A673 (cell line): Measurements from ENCODE around the gene SPATS2L. TPM values are rescaled to one million over a fixed set of nuclear protein-coding genes. Genes with fewer than 3 reads are reported as not detected.

ENCODE experiments used
- BruUV-seq: library from RNA; stranded (reverse); fragments of 400-500 nt; replicated peaks from 2 replicates; lab custom pipeline; 2021; lab: Mats Ljungman, UMichigan
- CTCF ChIA-PET: fragments of 300-600 bp; sonication (Branson Sonifier 250); formaldehyde crosslinking; loops from one replicate; lab custom pipeline; 2022; ENCODE audit warnings: antibody characterized with exemption; lab: Charles Lee
- POLR2A ChIA-PET: fragments of 300-600 bp; sonication (Branson Sonifier 250); formaldehyde crosslinking; loops from one replicate; lab custom pipeline; 2022; ENCODE audit warnings: antibody characterized with exemption; ENCODE audit not compliant: low non-redundant PET; lab: Charles Lee
- DNase-seq: peaks from one replicate; pipeline ENCODE4 v3.0.0-alpha.2; 2015; ENCODE audit warnings: low spot score
- H3K27ac ChIP-seq: fragments of 200-600 bp; sonication (generic); 2 replicates; pipeline ENCODE4 v1.5.1; 2016; ENCODE audit warnings: mixed run types, low read depth, mild to moderate bottlenecking, mixed read lengths, antibody characterized with exemption, low read length; ENCODE audit not compliant: poor library complexity, severe bottlenecking
- H3K27me3 ChIP-seq: fragments of 200-600 bp; sonication (generic); replicated peaks from 2 replicates; pipeline ENCODE4 v1.6.1; 2017; ENCODE audit warnings: mixed run types, low read depth, mild to moderate bottlenecking, mixed read lengths, antibody characterized with exemption, low read length; ENCODE audit not compliant: insufficient read depth, poor library complexity
- H3K36me3 ChIP-seq: fragments of 200-600 bp; sonication (generic); 2 replicates; pipeline ENCODE4 v1.6.1; 2016; ENCODE audit warnings: mixed run types, mild to moderate bottlenecking, mixed read lengths, antibody characterized with exemption, low read length; ENCODE audit not compliant: insufficient read depth, poor library complexity, severe bottlenecking
- H3K4me1 ChIP-seq: fragments of 200-600 bp; sonication (generic); 2 replicates; pipeline ENCODE4 v1.6.1; 2017; ENCODE audit warnings: mixed run types, mild to moderate bottlenecking, mixed read lengths, antibody characterized with exemption, low read length; ENCODE audit not compliant: insufficient read depth, poor library complexity, severe bottlenecking
- H3K4me3 ChIP-seq: fragments of 200-600 bp; sonication (generic); 2 replicates; pipeline ENCODE4 v1.5.1; 2016; ENCODE audit warnings: low read depth, mixed run types, mild to moderate bottlenecking, mixed read lengths, low read length; ENCODE audit not compliant: poor library complexity, severe bottlenecking
- H3K9me3 ChIP-seq: fragments of 200-600 bp; sonication (generic); 2 replicates; pipeline ENCODE4 v1.6.1; 2016; ENCODE audit warnings: mixed run types, low read depth, mild to moderate bottlenecking, mixed read lengths, antibody characterized with exemption, low read length; ENCODE audit not compliant: poor library complexity, severe bottlenecking
- CTCF ChIP-seq: fragments of 300-800, 200-600 bp; sonication (generic); conservative IDR thresholded peaks from 2 replicates; pipeline ENCODE4 v1.5.1; 2017; ENCODE audit warnings: low read depth, mild to moderate bottlenecking, antibody characterized with exemption, low read length, moderate library complexity, mixed read lengths
- EZH2 ChIP-seq: fragments of 200-600 bp; sonication (generic); IDR thresholded peaks from 2 replicates; pipeline ENCODE4 v1.6.1; 2017; ENCODE audit warnings: borderline replicate concordance, low read depth, mild to moderate bottlenecking, mixed read lengths, antibody characterized with exemption, low read length; ENCODE audit not compliant: poor library complexity, severe bottlenecking
- intact Hi-C: fragments of 100-400 bp; cut with micrococcal nuclease; formaldehyde crosslinking; loops from one replicate; pipeline ENCODE4 v1.10.0; 2022; ENCODE audit not compliant: unreplicated experiment
- total RNA-seq: library from RNA; stranded (reverse); gene quantifications from 2 replicates; pipeline ENCODE4 v1.2.3, GENCODE V29; 2021

The SPATS2L gene
- total RNA-seq, 1 experiment from 2014 or later, result 10.0 TPM

GRCh38 chr2:200267350-200267749, 39.1 kb upstream of the SPATS2L start:
- DNase-seq, result no peak
- Histone ChIP-seq H3K27ac (no peak overlapping the region), H3K27me3 (no peaks in the 10 kb centered on the region), H3K36me3 (no peaks in the 10 kb centered on the region), H3K4me1 (no peaks in the 10 kb centered on the region), H3K9me3 (no peaks in the 10 kb centered on the region), H3K4me3 (no peak overlapping the region)
- no TSS peak for BruUV-seq
- intact Hi-C loops, result no loop called here
- TF ChIP-seq CTCF (no peak), EZH2 (no peak)
- POLR2A ChIA-PET, result no interaction called here
- CTCF ChIA-PET, result no interaction called here

- no peaks in the 10 kb centered on the region for H3K4me1 ChIP-seq
- ChIA-PET CTCF (no interaction called here), POLR2A (no interaction called here)
- TF ChIP-seq EZH2 (no peak), CTCF (no peak)
- no TSS peak for BruUV-seq
- no peak overlapping the region for H3K4me3 ChIP-seq
- H3K36me3 ChIP-seq, result no peaks in the 10 kb centered on the region
- no peaks in the 10 kb centered on the region for H3K9me3 ChIP-seq
- intact Hi-C loops, result loop anchor here (10.0 kb wide), 1 partner anchor 464 kb away; no protein-coding TSS in a partner anchor
- no peak for DNase-seq
- H3K27ac ChIP-seq, result no peak overlapping the region
- no peaks in the 10 kb centered on the region for H3K27me3 ChIP-seq
These were observed 35.8 kb upstream of the SPATS2L start for GRCh38 chr2:200270732-200271131.

GRCh38 chr2:200272320-200272719, 34.2 kb upstream of the SPATS2L start:
- TF ChIP-seq EZH2 (no peak), CTCF (no peak)
- no peaks in the 10 kb centered on the region for H3K9me3 ChIP-seq
- no peaks in the 10 kb centered on the region for H3K27me3 ChIP-seq
- DNase-seq, result no peak
- CTCF ChIA-PET, result no interaction called here
- no peaks in the 10 kb centered on the region for H3K36me3 ChIP-seq
- no TSS peak for BruUV-seq
- H3K4me1 ChIP-seq, result no peaks in the 10 kb centered on the region
- H3K27ac ChIP-seq, result no peak overlapping the region
- no peak overlapping the region for H3K4me3 ChIP-seq
- POLR2A ChIA-PET, result no interaction called here
- intact Hi-C loops, result loop anchor here (10.0 kb wide), 1 partner anchor 462 kb away; no protein-coding TSS in a partner anchor
